Colon (tissue), 2 donors: ENCODE data around the gene GPBP1.
"Not testable (repeated sequence)": the region's sequence is repeated elsewhere in the genome, so short reads cannot be mapped to it uniquely, and the experiment has no call there.

Source experiments
- FAIRE-seq: peaks from 2 replicates; lab custom pipeline; 2012; peaks lifted over from hg19 to GRCh38; lab: Jason Lieb, UNC
- donor health status: control.
- donor health status: control.

Gene GPBP1

DNA sequence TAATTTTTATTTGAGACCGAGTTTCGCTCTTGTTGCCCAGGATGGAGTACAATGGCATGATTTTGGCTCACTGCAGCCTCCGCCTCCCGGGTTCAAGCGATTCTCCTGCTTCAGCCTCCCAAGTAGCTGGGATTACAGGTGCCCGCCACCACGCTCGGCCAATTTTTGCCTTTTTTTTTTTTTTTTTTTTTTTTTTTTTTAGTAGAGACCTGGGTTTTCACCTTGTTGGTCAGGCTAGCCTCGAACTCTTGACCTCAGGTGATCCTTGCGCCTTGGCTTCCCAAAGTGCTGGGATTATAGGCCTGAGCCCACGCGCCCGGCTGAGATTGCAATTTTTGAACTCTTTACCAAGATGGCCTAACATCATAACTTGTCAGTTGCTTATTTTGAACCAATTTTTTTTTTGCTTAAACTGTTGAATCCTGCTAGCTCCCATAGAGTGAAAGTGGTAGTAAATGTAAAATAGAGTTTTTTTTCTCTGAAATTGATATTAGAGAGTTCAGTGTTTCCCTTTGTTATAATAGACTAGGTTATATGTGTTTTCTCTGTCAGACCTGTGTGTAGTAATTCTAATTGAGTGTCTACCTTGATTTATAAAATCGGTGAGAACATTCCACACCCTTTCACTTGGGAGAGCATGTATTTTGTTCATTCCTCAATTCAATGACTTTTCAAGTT lies 3.8 kb downstream of the GPBP1 start:
- FAIRE-seq = no peak

- not testable (repeated sequence) for FAIRE-seq
These were observed 4.4 kb downstream of the GPBP1 start for GRCh38 chr5:57178238-57178637.

DNA sequence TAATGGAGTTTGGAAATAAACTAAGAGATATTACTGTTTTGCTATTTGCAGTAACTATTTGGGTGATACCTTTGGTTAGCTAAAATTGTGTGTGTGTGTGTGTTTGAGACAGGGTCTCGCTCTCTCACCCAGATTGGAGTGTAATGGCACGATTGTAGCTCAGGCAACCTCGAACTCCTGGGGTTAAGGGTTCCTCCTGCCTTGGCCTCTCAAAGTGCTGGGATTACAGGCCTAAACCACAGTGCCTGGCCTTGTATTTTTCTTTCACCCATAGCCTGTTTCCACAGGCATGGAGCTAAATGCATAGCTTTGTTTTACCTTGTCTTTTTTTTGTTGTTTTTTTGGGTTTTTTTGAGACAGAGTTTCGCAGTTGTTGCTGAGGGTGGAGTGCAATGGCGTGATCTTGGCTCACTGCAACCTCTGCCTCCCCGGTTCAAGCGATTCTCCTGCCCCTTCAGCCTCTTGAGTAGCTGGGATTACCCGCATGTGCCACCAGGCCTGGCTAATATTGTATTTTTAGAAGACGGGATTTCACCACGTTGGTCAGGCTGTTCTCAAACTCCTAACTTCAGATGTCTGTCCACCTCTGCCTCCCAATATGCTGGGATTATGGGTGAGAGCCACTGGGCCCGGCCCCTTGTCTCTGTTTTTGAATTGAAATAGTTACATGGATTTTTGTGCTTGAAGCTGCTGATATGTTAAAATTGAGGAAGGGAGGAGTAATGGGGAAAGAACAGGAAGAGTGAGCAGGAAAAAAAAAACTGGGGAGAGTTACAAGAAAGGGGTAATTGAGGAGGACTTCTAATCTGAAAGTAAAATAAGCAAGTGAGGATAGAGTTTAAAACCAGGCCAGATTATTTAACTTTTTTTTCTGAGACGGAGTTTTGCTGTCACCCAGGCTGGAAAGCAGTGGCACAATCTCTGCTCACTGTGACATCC lies 5.7 kb downstream of the GPBP1 start:
- no peak for FAIRE-seq

DNA sequence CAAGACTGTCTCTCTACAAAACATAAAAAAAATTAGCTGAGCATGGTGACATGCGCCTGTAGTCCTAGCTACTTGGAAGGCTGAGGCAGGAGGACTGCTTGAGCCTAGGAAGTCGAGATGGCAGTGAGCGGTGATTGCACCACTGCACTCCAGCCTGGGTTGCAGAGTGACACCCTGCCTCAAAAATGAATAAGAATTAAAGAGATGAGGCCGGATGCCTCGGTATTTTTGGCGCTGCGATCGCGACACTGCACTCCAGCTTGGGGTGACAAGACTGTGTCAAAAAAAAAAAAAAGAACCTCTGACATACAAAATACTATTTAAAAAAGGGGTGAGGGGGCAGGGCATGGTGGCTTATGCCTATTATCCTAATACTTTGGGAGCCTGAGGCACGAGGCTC lies 7.3 kb downstream of the GPBP1 start:
- no peak for FAIRE-seq

DNA sequence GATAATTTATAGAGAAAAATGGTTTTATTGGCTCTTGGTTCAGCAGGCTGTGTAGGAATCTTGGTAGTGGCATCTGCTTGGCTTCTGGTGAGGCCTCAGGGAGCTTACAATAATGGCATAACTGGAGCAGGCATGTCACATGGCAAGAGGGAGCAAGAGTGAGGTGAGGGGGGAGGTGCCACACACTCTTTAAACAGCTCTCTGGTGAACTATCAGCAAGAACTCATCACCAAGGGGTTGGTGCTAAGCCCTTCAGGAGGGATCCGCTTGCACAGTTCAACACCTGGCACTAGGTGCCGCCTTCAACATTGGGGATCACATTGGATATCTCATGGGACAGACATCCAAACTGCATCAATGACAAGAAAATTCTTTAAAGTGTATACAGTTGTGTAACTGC lies 10.5 kb downstream of the GPBP1 start:
- FAIRE-seq = no peak

GRCh38 chr5:57185313-57185712 lies 11.5 kb downstream of the GPBP1 start:
- FAIRE-seq = no peak

DNA sequence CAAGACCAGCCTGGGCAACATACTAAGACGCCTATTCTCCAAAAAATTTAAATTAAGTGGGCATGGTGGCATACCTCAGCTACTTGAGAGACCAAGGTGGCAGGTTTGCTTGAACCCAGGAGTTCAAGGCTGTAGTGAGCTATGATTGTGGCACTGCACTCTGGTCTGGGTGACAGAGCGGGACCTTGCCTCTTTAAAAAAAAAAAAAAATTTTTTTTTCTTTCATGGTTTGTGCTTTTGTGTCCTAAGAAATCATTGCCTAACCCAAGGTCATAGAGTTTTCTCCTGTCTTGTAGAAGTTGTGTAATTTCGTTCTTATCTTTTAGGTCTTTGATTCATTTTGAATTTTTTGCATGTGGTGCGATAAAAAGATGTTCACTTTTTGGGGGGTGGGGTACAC lies 12.3 kb downstream of the GPBP1 start:
- FAIRE-seq = no peak

- not testable (repeated sequence) for FAIRE-seq
These were observed 14.1 kb downstream of the GPBP1 start for GRCh38 chr5:57187977-57188376.

- FAIRE-seq = no peak
These were observed 15.7 kb downstream of the GPBP1 start for GRCh38 chr5:57189515-57189914.

DNA sequence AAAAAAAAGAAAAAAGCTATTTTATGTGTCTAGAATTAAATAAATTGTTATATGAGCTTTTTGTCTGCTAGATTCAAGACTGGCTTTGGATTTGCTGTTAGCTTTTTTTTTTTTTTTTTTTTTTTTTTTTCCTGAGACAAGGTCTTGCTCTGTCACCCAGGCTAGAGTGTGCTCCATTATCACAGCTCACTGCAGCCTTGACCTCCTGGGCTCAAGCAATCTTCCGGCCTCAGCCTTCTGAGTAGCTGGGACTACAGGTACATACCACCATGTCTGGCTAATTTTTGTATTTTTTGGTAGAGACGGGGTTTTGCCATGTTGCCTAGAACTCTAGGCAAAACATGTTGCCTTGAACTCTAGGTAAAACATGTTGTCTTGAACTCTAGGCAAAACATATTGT lies 16.7 kb downstream of the GPBP1 start:
- FAIRE-seq = no peak

GRCh38 chr5:57191163-57191562 lies 17.3 kb downstream of the GPBP1 start:
- no peak for FAIRE-seq

GRCh38 chr5:57191986-57192385 lies 18.1 kb downstream of the GPBP1 start:
- no peak for FAIRE-seq

DNA sequence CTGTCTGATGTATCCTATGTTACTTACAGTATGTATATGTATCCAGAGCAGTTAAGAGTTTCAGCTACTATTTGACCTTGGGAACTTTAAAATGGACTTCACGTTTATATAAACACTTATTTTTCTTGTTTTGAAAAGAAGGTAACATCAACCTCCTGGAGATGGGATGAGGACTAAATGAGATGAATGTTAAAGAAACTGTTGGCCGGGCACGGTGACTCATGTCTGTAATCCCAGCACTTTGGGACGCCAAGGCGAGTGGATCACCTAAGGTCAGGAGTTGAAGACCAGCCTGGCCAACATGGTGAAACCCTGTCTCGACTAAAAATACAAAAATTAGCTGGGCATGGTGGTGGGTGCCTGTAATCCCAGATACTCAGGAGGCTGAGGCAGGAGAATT lies 19.0 kb downstream of the GPBP1 start:
- FAIRE-seq = not testable (repeated sequence)

DNA sequence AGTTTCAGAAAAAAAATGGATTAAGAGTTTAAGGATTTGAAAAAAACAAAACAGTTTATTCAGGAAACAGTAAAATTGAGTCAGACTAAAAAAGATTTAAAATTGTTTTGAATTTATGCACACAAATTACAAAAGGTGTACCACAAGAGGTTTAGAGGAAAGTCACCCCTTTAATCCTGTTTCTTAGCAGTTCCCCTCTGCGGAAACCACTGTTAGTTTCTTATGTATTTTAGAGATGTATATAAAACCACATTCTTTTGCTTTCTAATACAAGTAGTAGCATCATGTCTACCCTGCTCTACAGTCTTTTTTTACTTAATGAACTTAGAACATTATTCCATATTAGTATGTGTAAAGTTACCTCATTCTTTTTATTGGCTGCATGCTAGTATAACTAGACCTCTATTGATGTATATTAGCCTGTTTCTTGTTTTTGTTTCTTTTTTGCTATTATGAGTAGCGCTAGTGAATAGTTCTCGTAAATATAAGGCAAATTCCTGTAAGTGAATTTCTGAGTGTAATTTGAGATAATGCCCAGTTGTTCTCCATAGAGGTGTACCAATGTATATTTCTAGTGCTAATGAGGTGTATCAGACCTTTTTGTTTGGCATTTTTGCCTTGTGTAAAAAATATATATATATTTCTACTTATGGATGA lies 20.0 kb downstream of the GPBP1 start:
- no peak for FAIRE-seq

- FAIRE-seq = no peak
These were observed 20.8 kb downstream of the GPBP1 start for GRCh38 chr5:57194653-57195052.

GRCh38 chr5:57195060-57195459 lies 21.2 kb downstream of the GPBP1 start:
- no peak for FAIRE-seq

- no peak for FAIRE-seq
These were observed 26.0 kb downstream of the GPBP1 start for GRCh38 chr5:57199866-57200265.

DNA sequence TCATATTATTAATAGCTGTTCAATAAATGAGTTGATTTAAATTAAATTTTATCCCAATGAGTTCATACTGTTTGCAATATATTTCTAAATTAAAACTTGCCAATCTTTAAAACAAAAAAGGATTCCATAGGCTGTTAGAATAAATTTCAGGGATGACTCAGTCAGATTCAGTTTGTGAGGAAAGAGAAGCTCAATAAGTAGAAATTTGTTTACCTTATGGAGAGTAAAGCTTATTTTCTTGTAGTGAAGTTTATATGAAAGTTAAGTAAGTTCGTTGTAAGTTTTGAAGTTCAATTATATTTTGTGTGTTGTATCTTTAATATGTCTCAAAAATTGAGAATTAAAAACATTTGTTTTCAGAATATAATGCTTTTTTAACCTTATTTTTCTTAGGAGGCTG lies 29.0 kb downstream of the GPBP1 start:
- FAIRE-seq = no peak

- FAIRE-seq = no peak
These were observed 33.3 kb downstream of the GPBP1 start for GRCh38 chr5:57207007-57207653.

GRCh38 chr5:57207681-57208080 lies 33.8 kb downstream of the GPBP1 start:
- FAIRE-seq = no peak

- no peak for FAIRE-seq
These were observed 35.6 kb downstream of the GPBP1 start for GRCh38 chr5:57209316-57210040.

DNA sequence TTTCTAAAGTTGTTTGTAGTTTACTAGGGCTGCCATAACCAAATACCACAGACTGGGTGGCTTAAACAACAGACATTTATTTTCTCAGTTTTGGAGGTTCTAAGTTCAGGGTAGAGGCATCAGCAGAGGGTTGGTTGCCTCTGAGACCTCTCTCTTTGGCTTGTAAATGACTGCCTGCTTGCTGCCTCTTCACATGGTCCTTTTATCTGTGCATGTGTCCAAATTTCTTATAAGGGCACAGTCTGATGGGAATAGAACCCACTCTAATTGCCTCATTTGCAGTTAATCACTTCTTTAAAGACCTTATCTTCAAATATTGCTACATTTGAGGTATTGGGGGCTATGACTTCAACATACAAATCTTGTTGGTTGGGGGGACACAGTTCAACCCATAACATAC lies 36.8 kb downstream of the GPBP1 start:
- FAIRE-seq = no peak
